Thoracic aorta (tissue), 2 donors: ENCODE results near the gene SNAP47. TPM values are rescaled to one million over a fixed set of nuclear protein-coding genes. Genes with fewer than 3 reads are reported as not detected.

Source experiments
- ATAC-seq: fragments of 150-250 bp; one replicate; pipeline ENCODE4 v1.8.0; 2017; ENCODE audit warnings: low read depth; ENCODE audit not compliant: insufficient number of reproducible peaks, low FRiP score
- DNase-seq: peaks from one replicate; pipeline ENCODE4 v3.0.0-alpha.2; 2020; ENCODE audit warnings: low spot score
- H3K27ac ChIP-seq, 2 donors: fragments of 200-600 bp; sonication (generic); 1 replicate in 1 of 2; 2 replicates in 1 of 2; pipeline ENCODE4 v1.5.1; 2016; ENCODE audit warnings: mild to moderate bottlenecking in 2 of 2, moderate library complexity in 2 of 2
- H3K27me3 ChIP-seq: fragments of 200-600 bp; sonication (generic); replicated peaks from 2 replicates; pipeline ENCODE4 v1.6.0; 2016; ENCODE audit warnings: mild to moderate bottlenecking; ENCODE audit not compliant: insufficient read depth
- H3K36me3 ChIP-seq: fragments of 200-600 bp; sonication (generic); one replicate; pipeline ENCODE4 v1.5.1; 2016
- H3K4me1 ChIP-seq, 2 donors: fragments of 200-600 bp; sonication (generic); 1 replicate in 1 of 2; 2 replicates in 1 of 2; pipeline versions ENCODE4 v1.5.1 to v1.6.0; 2016; ENCODE audit warnings: low read depth in 2 of 2, mild to moderate bottlenecking in 1 of 2; ENCODE audit not compliant: control insufficient read depth in 1 of 2
- H3K4me3 ChIP-seq: fragments of 200-600 bp; sonication (generic); 2 replicates; pipeline ENCODE4 v1.5.1; 2016; ENCODE audit warnings: mild to moderate bottlenecking
- H3K9me3 ChIP-seq: fragments of 200-600 bp; sonication (generic); 2 replicates; pipeline ENCODE4 v1.5.1; 2016
- total RNA-seq, 2 donors: library from RNA; depleted of rRNA; stranded (reverse); fragments of >200 nt; gene quantifications; one replicate each; pipeline versions ENCODE4 v1.1.0 to v1.2.3, GENCODE V29; 2016
- TF ChIP-seq, protein P1 (sequence below): fragments of 200-600 bp; sonication (generic); IDR thresholded peaks from one replicate; pipeline ENCODE4 v1.5.1; 2019; ENCODE audit warnings: antibody characterized with exemption

Gene SNAP47
- total RNA-seq, 2 donors from 2014 or later: 26.3 to 42.4 TPM

DNA sequence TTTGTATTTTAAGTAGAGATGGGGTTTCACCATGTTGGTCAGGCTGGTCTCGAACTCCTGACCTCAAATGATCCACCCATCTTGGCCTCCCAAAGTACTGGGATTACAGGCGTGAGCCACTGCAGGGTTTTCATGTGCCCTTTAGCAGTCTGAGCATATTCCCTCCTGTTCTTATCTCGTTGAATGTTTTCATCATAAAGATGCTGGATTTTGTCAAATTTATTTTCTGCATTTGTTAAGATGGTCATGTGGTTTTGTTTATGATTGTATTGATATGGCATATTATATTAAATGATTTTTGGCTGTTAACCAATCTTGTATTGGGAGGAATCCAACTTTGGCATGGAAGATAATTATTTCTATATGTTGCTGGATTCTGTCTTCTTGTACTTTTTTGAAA is 8.9 kb upstream of the SNAP47 start:
- Histone ChIP-seq H3K27ac (no peak overlapping the region), H3K27me3 (no peaks in the 10 kb centered on the region), H3K9me3 (peaks cover 12% of the 10 kb centered on the region), H3K4me1 (peaks cover 2 to 27% of the 10 kb centered on the region in 2 donors), H3K36me3 (no peaks in the 10 kb centered on the region), H3K4me3 (no peak overlapping the region)
- ATAC-seq: no peak
- DNase-seq: no peak
- TF ChIP-seq, protein P1, sequence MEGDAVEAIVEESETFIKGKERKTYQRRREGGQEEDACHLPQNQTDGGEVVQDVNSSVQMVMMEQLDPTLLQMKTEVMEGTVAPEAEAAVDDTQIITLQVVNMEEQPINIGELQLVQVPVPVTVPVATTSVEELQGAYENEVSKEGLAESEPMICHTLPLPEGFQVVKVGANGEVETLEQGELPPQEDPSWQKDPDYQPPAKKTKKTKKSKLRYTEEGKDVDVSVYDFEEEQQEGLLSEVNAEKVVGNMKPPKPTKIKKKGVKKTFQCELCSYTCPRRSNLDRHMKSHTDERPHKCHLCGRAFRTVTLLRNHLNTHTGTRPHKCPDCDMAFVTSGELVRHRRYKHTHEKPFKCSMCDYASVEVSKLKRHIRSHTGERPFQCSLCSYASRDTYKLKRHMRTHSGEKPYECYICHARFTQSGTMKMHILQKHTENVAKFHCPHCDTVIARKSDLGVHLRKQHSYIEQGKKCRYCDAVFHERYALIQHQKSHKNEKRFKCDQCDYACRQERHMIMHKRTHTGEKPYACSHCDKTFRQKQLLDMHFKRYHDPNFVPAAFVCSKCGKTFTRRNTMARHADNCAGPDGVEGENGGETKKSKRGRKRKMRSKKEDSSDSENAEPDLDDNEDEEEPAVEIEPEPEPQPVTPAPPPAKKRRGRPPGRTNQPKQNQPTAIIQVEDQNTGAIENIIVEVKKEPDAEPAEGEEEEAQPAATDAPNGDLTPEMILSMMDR: no peak

DNA sequence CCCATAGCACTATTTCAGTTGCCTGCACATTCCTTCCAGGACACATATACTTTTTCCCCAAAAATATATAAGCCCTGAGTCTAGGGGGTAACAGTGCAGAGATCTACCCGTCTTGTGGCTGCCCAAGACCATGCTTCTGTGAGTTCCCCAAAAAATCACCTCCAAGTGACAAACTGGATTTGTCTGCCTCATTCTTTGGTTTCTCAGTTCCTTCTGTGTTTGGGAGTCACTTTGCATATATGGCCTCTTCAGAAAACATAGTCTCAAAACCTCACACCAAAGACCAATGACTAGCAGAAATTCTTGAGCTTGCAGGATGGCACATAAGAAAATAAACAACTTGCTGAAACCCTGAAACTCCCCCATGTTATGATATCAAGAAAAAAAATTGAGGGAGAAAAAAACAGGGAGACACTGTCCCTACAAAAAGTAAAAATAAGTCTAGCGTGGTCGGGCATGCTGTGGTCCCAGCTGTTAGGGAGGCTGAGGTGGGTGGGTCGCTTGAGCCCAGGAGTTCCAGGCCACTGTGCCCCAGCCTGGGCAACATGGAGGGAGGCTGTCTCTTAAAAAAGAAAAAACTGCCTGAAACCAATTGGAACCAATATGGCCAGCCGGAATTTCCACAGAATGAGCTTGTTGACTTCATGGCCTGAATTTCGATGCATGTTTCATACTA is 8.2 kb upstream of the SNAP47 start:
- H3K9me3 ChIP-seq: peaks cover 7% of the 10 kb centered on the region
- H3K27me3 ChIP-seq: no peaks in the 10 kb centered on the region
- TF ChIP-seq, protein P1: no peak
- peaks cover 2% of the 10 kb centered on the region for H3K36me3 ChIP-seq
- DNase-seq: no peak
- peaks cover 2 to 27% of the 10 kb centered on the region in 2 donors for H3K4me1 ChIP-seq
- no peak overlapping the region for H3K27ac ChIP-seq
- H3K4me3 ChIP-seq: no peak overlapping the region
- ATAC-seq: no peak

DNA sequence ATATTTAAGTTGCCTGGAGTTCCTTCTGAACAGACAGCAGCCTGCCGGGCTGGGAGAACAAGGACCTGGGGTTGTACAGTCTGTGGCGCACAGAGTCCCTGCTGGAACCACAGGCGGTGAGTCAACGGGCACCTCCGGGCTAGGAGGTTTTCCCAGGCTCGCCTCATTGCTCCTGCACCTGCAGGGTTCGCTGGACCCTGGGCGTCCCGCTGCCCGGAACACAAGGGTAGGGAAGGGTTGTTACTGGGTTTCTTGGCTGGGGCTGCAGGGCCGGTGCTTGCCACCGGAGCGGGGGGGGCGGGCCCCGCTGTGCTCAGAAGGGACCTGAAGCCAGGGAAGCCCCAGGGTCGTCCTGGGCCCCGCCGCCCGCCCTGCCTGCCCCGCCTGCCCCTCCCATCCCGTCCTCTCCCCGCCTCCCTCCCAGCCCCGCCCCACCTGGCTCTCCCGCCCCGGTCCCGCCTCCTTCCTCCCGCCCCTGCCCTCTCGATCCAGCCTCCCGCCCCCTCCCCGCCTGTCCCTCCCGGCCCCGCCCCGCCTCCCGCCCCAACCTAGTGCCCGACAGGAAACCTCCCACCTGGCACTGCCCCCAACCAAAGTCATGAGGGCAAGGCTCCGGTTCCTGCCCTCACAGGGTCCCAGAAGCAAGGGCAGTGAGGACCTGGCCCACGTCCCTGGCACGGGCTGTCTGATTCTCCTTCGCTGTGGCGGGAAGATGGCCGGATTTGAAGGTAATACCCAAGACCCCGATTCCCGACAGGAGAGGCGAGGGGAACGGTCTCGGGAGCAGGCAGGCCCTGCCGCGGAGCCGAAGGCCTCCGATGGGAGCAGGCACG is 7.0 kb upstream of the SNAP47 start:
- H3K4me1 ChIP-seq: peaks cover 2 to 27% of the 10 kb centered on the region in 2 donors
- TF ChIP-seq, protein P1: no peak
- DNase-seq (peak; percentile 53), ATAC-seq (no peak)
- H3K9me3 ChIP-seq: no peaks in the 10 kb centered on the region
- no peaks in the 10 kb centered on the region for H3K27me3 ChIP-seq
- peaks cover 3% of the 10 kb centered on the region for H3K36me3 ChIP-seq
- peak overlapping the region; percentile 85 for H3K4me3 ChIP-seq
- H3K27ac ChIP-seq: peak overlapping the region; percentile 44 to 78

DNA sequence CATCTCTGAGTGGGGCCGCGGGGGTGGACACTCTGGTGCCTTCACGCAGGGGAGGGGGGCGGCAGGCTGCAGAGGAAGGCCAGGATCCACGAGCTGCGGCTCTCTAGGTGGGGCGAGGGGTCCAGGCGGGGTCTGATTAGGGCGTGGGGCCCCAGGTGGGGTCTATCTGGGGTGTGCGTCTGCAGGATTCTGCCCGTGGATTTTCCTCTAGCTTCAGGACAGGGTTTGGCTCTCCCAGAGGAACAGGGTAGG is 6.4 kb upstream of the SNAP47 start:
- TF ChIP-seq, protein P1: no peak
- no peak for ATAC-seq
- Histone ChIP-seq H3K4me3 (peak overlapping the region; percentile 85), H3K27ac (peak overlapping the region; percentile 44 to 78), H3K4me1 (peaks cover 5 to 31% of the 10 kb centered on the region in 2 donors), H3K36me3 (peaks cover 3% of the 10 kb centered on the region), H3K27me3 (no peaks in the 10 kb centered on the region), H3K9me3 (no peaks in the 10 kb centered on the region)
- no peak for DNase-seq

DNA sequence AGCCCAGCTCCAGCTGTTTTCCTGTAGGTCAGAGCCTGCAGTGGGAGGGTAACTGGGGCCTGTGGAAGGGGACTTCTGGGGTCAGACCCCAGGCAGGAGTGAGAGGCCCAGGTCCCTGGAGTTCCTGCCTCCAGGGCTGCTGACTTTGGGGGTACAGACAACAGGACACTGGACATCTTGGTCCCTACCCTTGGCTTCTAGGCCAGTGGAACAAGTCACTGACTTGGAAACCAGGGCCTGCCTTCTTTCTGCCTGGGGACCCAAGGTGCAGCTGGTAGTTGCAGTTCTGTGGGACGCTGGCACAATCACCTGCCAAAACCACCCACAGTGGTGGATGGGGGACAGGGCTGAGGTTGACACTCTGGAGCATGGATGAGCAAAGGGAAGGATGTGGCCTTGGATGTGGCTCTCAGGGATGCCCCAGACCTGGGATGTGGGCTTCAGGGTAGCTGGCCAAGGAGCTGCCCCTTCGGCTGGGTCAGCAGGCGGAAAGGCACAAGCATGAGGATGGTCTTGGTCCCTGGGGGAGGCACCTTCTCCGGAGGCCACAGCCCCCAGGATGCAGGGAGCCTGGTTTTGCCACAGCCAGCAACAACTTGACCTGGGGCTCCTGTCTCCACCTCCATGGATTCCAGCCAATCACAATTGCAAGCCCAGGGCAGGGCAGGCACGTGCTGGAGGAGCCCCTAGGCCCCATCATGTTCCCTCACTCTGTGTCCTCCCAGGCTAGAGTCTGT is 5.9 kb upstream of the SNAP47 start:
- Histone ChIP-seq H3K9me3 (no peaks in the 10 kb centered on the region), H3K4me3 (peak overlapping the region; percentile 85), H3K36me3 (peaks cover 3% of the 10 kb centered on the region), H3K27ac (peak overlapping the region; percentile 44 to 78), H3K4me1 (peaks cover 10 to 36% of the 10 kb centered on the region in 2 donors), H3K27me3 (no peaks in the 10 kb centered on the region)
- ATAC-seq (no peak), DNase-seq (no peak)
- TF ChIP-seq, protein P1: no peak
